Smooth muscle cell of the pulmonary artery (primary cell): ENCODE measurements around the gene C1orf56. TPM values are rescaled to one million over a fixed set of nuclear protein-coding genes. Genes with fewer than 3 reads are reported as not detected.

ENCODE experiments used
- total RNA-seq: library from RNA; depleted of rRNA; stranded (reverse); fragments of >200 nt; gene quantifications from 2 replicates; pipeline ENCODE4 v1.2.3, GENCODE V29; 2014

The C1orf56 gene, protein sequence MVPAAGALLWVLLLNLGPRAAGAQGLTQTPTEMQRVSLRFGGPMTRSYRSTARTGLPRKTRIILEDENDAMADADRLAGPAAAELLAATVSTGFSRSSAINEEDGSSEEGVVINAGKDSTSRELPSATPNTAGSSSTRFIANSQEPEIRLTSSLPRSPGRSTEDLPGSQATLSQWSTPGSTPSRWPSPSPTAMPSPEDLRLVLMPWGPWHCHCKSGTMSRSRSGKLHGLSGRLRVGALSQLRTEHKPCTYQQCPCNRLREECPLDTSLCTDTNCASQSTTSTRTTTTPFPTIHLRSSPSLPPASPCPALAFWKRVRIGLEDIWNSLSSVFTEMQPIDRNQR
- total RNA-seq: 2.5 and 2.7 TPM in 2 replicates

DNA sequence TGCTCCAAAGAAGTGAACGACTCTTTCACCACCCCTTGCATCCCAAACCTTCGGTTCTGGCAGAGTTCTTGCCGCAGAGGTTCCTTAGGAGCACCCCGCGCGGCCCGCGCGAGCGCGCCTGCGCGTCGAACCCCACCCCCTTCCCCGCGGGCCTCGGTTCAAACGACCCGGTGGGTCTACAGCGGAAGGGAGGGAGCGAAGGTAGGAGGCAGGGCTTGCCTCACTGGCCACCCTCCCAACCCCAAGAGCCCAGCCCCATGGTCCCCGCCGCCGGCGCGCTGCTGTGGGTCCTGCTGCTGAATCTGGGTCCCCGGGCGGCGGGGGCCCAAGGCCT is at the start of gene C1orf56:
Gene C1orf56, plus strand, starts transcription at position 161 of the 334 bp plus-strand sequence. Its CDS starts 97 bp downstream, at position 258.

DNA sequence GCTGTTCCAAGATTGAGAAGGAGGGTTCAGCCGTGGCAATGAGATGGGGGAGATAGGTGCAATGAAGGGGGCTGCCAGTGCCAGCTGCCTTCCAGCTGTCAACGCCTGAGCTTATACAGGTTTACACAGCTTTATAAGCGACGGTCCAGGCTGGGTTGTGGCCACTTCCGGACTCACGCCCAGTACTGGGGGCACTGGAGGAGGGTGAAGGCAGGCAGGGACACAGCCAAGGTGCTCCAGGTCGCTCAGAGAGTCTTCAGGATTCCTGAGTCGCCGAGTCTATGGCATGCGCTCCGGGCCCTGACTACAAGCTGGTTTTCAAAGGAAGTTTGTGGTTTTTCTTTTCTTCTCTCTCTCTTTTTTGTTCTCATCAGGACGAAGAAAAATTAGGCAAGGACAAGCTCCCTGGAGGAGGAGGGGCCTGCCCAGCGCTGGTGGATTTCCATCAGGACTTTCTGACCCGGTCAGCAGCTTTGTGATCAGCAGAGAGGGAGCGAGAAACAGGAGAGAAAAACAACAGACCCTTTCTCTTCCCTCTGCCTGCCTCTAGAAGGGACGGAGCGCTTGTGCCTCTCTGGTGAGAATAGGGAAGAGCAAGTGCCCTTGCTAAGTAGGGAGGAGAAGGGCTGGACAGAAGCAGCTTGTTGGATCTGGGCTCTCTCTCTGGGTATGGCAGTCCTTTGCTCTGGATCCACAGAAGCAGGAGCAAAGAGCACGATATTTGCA is 41.1 kb upstream of the C1orf56 start, which contains the start of gene MINDY1:
Gene MINDY1, minus strand, starts transcription at position 576 of the 726 bp plus-strand sequence. CDS start 4,285 bp downstream, outside the sequence.

DNA sequence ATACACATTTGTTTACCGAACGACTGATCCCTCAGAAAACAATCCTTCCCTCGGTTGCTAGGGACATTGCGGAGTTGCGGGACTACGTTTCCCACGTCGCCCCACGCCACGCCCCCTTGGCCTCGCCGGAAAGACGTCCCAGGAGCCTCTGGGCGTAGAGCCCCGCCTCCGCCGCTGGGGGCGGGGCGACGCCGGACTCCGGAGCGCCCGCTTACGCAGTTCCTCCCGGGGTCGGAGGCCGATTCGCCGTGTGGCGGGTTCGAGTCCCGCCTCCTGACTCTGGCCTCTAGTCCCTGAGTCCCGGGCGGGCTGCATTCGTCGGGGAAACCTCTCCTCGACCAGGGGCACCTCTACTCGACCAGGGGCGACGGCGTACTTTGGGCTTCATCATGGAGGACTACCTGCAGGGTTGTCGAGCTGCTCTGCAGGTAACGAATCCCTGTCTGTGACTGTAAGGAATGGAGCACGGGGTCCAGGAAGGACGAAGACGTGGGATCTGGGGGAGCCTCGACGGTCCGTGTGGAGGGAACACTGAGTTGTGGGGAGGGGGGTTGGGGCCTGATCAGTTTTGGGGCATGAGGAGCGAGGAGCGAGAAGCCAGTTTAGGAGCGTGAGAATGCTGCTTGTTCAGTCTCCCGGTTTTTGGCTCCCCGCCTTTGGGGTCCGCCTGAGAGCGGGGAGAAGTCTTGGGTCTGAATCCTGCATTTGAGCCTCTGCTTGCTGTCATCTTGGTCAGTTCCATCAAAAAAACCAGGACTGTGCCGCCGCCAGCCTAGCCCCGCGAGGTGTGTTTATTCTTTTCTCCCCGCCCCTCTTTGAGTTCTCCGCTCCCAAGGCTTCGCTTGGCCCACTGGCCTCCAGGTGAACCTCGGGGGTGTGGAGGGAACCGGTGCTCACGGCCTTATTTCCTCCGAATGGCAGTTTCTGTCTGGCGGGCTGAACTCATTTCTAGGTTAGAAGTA is 39.0 kb upstream of the C1orf56 start, which contains the start of gene PRUNE1:
Gene PRUNE1, plus strand, starts transcription at position 206 of the 962 bp plus-strand sequence. Its CDS starts 184 bp downstream, at position 390.

DNA sequence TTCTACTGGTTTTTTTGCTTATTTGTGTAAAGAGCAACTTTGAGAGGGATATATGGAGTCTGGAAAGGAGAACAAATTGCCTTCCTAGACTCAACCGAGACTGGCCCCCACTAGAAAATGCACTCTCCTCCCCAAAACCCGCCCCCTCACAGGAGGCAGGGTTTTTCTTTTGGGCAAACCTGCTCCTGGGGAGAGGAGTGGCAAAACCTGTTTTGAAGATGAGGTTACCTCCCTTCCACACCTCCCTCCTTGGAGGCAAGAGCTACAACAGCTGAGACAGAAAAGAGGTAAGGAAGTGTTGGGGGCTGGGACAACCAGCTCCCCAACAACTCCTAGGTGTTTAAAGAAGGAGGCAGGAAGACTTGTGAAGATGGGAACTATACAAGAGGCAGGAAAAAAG is 11.2 kb upstream of the C1orf56 start, which contains the start of gene BNIPL:
Gene BNIPL, plus strand, starts transcription at position 231 of the 400 bp plus-strand sequence. Its CDS starts 140 bp downstream, at position 371.

DNA sequence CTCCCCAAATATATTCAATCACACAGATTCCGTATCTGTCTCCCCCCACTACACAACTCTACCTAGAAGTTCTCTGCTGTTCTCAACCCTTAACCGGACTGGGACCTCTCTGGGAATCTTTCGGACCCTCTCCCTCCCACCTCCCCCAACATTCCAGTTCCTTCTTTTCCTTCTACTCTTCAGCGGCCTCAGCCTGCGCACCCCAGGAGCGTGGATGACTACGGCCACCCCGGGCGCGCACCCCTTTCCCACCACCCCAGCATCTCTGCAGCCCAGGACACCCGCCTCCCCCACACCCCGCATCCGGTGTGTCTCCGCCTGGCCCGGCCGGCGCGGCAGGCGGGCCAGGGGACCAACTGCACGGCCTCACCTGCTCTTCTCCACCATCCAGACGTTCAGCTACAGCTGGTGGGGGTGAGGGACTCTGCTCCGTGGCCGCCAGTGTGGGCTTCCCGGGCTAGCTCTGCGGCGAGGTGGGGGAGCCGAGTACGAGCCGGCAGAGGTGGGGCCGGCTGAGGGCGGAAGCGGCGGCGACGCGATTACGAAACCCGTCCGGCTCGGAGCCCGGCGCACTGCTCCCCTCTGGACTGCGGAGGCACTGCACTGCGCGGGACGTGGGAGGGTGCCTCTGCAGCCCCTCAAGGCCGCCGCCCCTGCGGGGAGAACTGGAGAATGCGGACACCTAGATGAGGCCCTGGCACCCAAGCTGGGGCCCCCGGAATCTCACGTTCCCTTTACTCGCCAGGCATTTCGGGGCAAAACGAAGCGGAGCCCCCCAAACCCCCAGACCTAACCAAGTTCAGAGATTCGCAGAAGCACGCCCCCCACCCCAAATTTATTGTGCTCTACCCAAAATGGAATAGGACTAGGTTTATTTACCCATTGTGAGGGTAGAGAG is 11.8 kb downstream of the C1orf56 start, which contains the start of gene CDC42SE1:
Gene CDC42SE1, minus strand, starts transcription at position 514 of the 898 bp plus-strand sequence. CDS start 3,892 bp downstream, outside the sequence.

DNA sequence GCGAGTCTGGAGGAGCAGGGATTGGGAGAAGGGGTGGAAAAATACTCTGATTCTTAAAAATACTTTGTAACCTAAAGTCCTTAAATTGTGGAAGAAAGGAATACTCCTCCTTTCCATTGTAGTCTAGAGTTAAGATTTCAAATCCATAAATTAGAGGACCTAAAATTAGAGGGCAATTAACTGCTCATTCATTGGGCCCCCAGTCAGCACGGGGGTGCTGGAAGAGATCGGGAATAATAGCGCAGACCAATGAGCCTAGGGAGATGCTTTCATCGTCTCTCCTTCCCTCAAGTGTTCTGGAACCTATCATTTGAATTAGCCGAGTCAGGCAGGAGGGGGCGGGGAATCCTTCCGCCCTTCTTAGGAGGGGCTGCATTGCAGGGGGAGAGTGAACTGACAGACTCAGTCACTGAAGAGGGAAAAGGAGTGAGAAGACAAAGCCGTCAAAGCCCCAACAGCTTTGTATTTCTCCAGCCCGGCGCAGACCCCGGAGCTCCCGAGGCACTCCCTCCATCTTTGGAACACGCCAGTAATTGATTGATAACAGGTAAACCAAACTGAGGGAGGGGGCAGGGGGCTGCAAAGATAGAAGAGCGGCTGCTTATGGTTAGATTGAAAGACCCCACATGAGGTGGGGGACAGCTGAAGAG is 12.6 kb downstream of the C1orf56 start, which contains the start of gene MLLT11:
Gene MLLT11, plus strand, starts transcription at position 391 of the 650 bp plus-strand sequence. CDS start 6,828 bp downstream, outside the sequence.

DNA sequence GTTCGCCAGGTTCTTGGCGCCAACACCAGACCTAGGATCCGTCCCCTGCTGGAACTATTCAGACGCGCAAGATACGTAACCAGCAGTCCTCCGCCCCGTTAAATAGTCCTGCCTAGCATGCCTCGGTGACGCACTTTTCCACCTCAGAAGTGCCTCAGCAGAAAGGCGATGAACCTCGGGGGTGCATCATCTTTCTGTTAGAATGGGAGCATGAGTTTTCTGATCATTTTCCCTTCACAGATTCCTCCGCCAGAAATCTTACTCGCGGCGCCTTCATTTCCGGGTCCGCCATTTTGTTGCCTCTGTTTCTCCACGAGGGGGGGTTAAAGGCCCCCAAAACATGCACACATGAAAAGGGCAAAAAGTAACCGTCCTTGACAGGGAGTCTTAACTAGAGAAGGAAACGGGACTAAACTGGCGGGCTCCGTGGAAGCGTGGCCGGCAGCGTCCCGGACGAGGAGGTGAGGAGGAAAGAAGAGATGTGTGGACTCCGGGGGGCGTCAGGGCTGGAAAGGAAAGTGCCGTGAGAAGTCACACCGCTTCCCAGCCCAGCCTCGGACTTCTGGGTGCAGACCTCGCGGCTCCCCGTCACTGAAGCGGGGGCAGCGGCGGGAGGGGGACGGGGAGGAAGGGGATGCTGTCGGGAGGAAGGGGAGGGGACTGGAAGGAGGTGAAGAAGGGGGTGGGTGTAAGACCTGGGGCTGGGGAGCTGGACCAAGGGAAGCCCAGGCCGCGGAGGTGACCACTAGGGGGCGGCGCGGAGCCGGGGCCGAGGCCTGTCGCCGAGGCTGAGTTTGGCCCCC is 23.1 kb downstream of the C1orf56 start, which contains the start of gene GABPB2:
Gene GABPB2, plus strand, starts transcription at position 288 of the 803 bp plus-strand sequence. CDS start 17,429 bp downstream, outside the sequence.

Other genes with a start within 250 kb of the C1orf56 start
- 55.6 and 58.8 TPM in 2 replicates for gene CTSK, start 239.5 kb upstream of the C1orf56 start, total RNA-seq
- 41.1 and 45.4 TPM in 2 replicates for gene ARNT, start 171.2 kb upstream of the C1orf56 start, total RNA-seq
- gene CTXND2, start 160.6 kb upstream of the C1orf56 start, total RNA-seq: not detected in 2 replicates
- 27.1 and 32.0 TPM in 2 replicates for gene SETDB1, start 121.4 kb upstream of the C1orf56 start, total RNA-seq
- 174 and 190 TPM in 2 replicates for gene CERS2, start 72.9 kb upstream of the C1orf56 start, total RNA-seq
- 0.20 TPM in 1 of 2 replicates, not detected in the other for gene ANXA9, start 65.5 kb upstream of the C1orf56 start, total RNA-seq
- 10.8 and 21.2 TPM in 2 replicates for gene MINDY1, start 40.8 kb upstream of the C1orf56 start, total RNA-seq
- gene PRUNE1, start 39.3 kb upstream of the C1orf56 start, total RNA-seq: 8.3 and 9.1 TPM in 2 replicates
- 0.26 TPM in 2 replicates for gene BNIPL, start 11.2 kb upstream of the C1orf56 start, total RNA-seq
- gene CDC42SE1, start 11.9 kb downstream of the C1orf56 start, total RNA-seq: 39.7 and 50.0 TPM in 2 replicates
- gene MLLT11, start 12.6 kb downstream of the C1orf56 start, total RNA-seq: 4.5 and 8.2 TPM in 2 replicates
- 19.0 and 26.9 TPM in 2 replicates for gene GABPB2, start 23.0 kb downstream of the C1orf56 start, total RNA-seq
- gene SEMA6C, start 98.9 kb downstream of the C1orf56 start, total RNA-seq: 2.0 and 2.2 TPM in 2 replicates
- not detected in 2 replicates for gene TNFAIP8L2, start 108.9 kb downstream of the C1orf56 start, total RNA-seq
- 6.6 and 6.7 TPM in 2 replicates for gene LYSMD1, start 118.2 kb downstream of the C1orf56 start, total RNA-seq
- 25.0 and 27.6 TPM in 2 replicates for gene SCNM1, start 118.4 kb downstream of the C1orf56 start, total RNA-seq
- gene TMOD4, start 128.2 kb downstream of the C1orf56 start, total RNA-seq: not detected in 2 replicates
- gene VPS72, start 142.4 kb downstream of the C1orf56 start, total RNA-seq: 27.1 and 27.8 TPM in 2 replicates
- gene PIP5K1A, start 150.8 kb downstream of the C1orf56 start, total RNA-seq: 66.9 and 68.2 TPM in 2 replicates
- 164 and 174 TPM in 2 replicates for gene PSMD4, start 207.0 kb downstream of the C1orf56 start, total RNA-seq
- 11.2 and 12.5 TPM in 2 replicates for gene ZNF687, start 234.5 kb downstream of the C1orf56 start, total RNA-seq